ENCODE data around the gene GLIS2.
A peak's percentile ranks its signal among the peaks of the same experiment; 100 is the strongest.

GLIS2 gene

GRCh38 chr16:4371357-4372000 lies 55.6 kb downstream of the GLIS2 start, which contains the start of gene VASN:
Gene VASN (plus strand): TSS chr16:4371848. CDS start chr16:4380878, 9,030 bp downstream.
- DNase-seq (ENCODE audit: low read depth), result peak; percentile 63

GRCh38 chr16:4372001-4372577 lies 56.2 kb downstream of the GLIS2 start:
- DNase-seq (ENCODE audit: low read depth), result no peak

GRCh38 chr16:4372578-4373355 lies 56.9 kb downstream of the GLIS2 start:
- no peak for DNase-seq (ENCODE audit: low read depth)

GRCh38 chr16:4373356-4373908 lies 57.6 kb downstream of the GLIS2 start:
- DNase-seq (ENCODE audit: low read depth), result no peak

- DNase-seq (ENCODE audit: low read depth), result no peak
Measured at GRCh38 chr16:4373909-4374742, 58.3 kb downstream of the GLIS2 start.

GRCh38 chr16:4375717-4376116 lies 59.9 kb downstream of the GLIS2 start:
- DNase-seq (ENCODE audit: low read depth), result no peak

- no peak for DNase-seq (ENCODE audit: low read depth)
Measured at GRCh38 chr16:4376126-4376892, 60.4 kb downstream of the GLIS2 start.

- DNase-seq (ENCODE audit: low read depth), result no peak
Measured at GRCh38 chr16:4376893-4377572, 61.2 kb downstream of the GLIS2 start.

- DNase-seq (ENCODE audit: low read depth), result no peak
Measured at GRCh38 chr16:4377573-4378154, 61.8 kb downstream of the GLIS2 start.

GRCh38 chr16:4378161-4378666 lies 62.3 kb downstream of the GLIS2 start:
- no peak for DNase-seq (ENCODE audit: low read depth)

GRCh38 chr16:4378999-4379690 lies 63.3 kb downstream of the GLIS2 start:
- no peak for DNase-seq (ENCODE audit: low read depth)

GRCh38 chr16:4380119-4381063 lies 64.5 kb downstream of the GLIS2 start:
- DNase-seq (ENCODE audit: low read depth), result no peak

GRCh38 chr16:4381072-4381934 lies 65.4 kb downstream of the GLIS2 start:
- DNase-seq (ENCODE audit: low read depth), result no peak

GRCh38 chr16:4381935-4382794 lies 66.3 kb downstream of the GLIS2 start:
- DNase-seq (ENCODE audit: low read depth), result no peak

GRCh38 chr16:4382795-4383357 lies 67.0 kb downstream of the GLIS2 start:
- no peak for DNase-seq (ENCODE audit: low read depth)

Data from stimulated activated CD8-positive, alpha-beta memory T cell treated with anti-CD3 and anti-CD28 coated beads, Interleukin-4, amount 100 ng/mL, for 24 hours (primary cell).